ENCODE measurements around the gene LONP2.
"Not testable (repeated sequence)": the region's sequence is repeated elsewhere in the genome, so short reads cannot be mapped to it uniquely, and the experiment has no call there.

Gene LONP2

DNA sequence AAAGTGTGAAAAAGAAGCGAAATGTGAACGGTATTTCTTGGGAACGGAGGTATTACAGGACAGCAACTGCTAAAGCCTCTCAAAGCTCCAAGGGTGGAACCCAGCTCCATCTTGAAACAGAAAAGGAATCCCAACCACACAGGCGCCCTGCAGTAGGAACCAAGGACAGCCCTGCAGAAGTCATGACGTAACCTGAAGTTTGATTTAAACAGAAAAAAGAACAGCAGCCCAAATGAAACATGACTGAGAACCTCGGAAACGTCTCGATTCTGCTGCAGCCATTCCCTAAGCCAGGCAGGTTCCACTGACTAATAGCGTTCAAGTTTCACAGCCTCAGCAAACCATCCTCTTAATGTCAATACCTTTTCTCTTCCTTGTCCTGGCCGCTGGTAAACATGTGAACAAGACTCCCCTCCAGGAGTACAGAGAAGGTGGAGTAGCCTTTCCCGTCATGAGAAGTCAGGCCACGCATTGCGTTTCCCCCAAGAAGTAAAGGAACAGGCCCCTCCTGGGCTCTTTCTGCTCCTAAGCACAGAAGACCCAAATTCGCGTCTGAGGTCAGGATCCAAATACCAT is 121.0 kb downstream of the LONP2 start:
- no peak for DNase-seq (ENCODE audit: low read depth in 4 of 4, low spot score in 1 of 4)

GRCh38 chr16:48365601-48366164 is 121.6 kb downstream of the LONP2 start:
- DNase-seq (ENCODE audit: low read depth in 4 of 4, low spot score in 1 of 4), result peak in 3 of 4 experiments; percentile 48 to 80 (median 65)

DNA sequence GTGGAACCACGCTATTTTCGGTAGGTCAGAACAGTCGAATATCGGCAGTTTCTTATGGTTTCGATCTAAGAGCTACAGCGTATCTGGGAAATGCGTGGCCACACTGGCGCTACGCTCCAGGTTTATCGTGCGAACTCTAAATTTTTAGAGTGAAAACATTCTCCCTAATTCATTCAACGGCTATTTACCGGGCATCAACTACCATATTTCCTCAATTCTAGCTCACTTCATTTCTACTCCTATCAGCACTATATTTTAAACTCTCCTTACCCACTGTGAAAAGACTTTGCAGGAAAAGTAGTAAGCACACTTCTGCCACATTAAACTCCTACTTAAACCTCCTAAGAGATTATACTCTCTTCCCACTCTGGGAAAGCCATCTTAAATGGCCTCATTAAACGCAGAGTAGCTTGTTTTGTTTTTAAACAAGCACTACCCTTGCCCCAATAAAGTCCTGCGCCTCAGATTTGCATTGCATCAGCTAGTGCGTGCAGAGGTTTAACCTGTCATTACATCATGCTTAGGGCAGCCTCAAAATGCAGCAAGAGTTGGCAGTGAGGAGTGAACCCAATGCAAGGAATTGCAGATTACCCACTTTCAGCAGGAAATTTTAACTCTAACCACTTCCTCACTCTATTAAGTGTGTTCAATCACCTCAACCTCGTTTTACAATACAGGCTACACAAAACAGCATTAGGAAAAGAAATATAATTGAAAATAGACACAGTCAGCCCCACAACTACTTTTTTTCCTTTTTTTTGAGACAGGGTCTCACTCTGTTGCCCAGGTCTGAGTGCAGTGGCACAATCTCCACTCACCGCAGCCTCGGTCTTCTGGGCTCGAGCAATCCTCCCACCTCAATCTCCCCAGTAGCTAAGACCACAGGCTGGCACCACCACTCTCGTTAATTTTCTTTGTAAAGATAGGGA is 122.3 kb downstream of the LONP2 start:
- no peak for DNase-seq (ENCODE audit: low read depth in 4 of 4, low spot score in 1 of 4)

- no peak for DNase-seq (ENCODE audit: low read depth in 4 of 4, low spot score in 1 of 4)
Observed at GRCh38 chr16:48367441-48368049, 123.4 kb downstream of the LONP2 start.

- no peak for DNase-seq (ENCODE audit: low read depth in 4 of 4, low spot score in 1 of 4)
Observed at GRCh38 chr16:48369765-48370164, 125.7 kb downstream of the LONP2 start.

DNA sequence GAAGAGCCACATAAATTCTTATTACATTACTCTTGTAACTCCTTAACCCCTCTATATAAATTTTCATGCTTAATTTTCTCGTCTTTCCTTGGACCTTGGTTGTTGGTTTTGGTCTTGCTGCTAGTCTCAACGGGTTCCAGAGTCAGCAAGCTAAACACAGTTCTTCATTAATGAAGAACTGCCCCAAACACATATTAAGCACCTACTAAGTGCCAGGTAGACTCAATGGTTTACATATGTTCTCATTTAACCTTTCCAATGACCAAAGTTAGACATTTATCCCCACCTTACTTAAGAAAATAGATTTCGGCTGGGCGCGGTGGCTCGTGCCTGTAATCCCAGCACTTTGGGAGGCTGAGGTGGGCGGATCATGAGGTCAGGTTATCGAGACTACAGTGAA is 126.1 kb downstream of the LONP2 start:
- no peak for DNase-seq (ENCODE audit: low read depth in 4 of 4, low spot score in 1 of 4)

DNA sequence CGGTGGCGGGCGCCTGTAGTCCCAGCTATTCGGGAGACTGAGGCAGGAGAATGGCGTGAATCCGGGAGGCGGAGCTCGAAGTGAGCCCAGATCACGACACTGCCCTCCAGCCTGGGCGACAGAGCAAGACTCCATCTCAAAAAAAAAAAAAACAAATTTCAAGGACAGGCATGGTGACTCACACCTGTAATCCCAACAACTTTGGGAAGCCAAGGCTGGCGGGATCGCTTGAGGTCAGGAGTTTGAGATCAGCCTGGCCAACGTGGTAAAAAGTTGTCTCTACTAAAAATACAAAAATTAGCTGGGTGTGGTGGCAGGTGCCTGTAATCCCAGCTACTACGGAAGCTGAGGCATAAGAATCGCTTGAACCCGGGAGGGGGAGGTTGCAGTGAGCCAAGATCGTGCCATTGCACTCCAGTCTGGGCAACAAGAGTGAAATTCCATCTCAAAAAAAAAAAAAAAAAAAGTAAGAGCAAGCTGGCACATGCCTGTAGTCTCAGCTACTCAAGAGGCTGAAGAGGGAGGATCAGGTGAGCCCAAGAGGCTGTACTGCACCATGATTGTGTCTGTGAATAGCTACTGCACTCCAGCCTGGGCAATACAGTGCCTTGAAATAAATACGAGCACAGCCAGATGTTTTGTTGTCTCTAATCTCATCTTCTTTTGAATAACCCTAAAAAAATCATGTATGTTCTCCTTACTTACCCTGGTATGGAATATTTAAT is 126.7 kb downstream of the LONP2 start:
- not testable (repeated sequence) for DNase-seq (ENCODE audit: low read depth in 4 of 4, low spot score in 1 of 4)

DNA sequence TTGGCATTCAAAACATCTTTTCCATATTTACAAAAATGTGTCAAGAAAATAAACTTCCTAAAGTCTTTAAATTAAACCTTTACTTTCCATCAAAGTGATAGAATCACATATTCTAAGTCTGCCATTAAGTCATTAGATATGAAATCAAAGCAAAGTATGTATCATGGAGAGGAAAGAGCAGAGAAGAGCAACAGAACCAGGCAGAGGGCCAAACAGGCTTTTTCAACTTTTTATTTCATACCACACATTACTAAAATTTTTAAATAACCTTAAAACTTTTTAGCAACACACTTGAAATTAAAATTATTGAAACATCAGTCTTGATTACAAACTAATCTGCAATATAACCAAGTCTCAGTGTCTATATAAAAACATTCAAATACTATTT is 127.3 kb downstream of the LONP2 start:
- DNase-seq (ENCODE audit: low read depth in 4 of 4, low spot score in 1 of 4), result no peak

DNA sequence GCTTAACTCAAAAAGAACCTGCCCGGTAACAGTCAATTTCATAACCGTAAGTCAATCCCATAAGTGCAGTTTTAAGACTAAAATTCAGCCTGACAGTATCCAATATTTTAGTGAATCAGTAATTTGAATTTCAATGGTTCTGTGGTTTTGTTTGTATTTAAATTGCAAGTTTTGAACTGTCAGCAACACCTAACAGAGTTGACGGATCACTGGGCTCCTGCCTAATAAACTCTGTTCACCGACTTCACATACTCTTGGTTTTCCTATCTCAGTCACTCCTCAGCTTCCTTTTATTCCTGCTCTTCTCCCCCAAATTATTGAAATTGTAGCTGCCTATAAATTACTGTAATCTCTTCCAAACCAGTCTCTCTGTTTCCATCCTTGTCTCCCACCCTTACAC is 128.6 kb downstream of the LONP2 start:
- DNase-seq (ENCODE audit: low read depth in 4 of 4, low spot score in 1 of 4), result no peak

DNA sequence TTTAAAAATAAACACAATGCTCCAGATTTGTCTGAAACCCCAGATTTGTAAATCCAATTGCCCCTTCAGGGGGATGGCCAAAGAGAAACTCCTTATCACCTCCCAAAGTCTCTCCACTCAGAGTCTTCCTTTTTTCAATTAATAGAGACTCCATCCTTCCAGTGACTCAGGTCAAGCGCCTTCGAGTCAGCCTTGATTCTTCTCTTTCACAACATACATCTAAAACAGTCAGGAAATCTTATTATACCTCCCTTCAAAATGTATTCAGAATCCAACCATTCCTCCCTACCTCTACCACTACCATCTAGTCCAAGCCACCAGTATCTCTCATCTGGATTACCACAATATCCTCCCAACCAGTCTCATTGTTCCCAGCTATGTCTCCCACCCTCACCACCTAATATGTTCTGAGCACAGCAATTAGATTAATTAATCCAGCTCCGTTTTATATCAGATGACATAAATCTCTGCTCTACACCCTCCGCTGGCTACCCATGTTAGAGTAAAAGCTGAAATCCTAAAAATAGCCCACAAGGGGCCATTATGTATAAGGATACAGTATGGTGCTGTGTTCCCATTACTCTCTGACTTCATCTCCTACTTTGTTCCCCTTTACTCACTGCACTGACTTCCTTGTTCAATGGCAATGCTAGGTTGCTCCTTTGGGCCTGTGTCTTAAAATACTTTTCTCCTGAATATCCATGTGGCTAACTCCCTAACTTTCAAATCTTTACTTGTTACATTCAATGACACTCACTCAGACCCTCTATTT is 129.3 kb downstream of the LONP2 start:
- DNase-seq (ENCODE audit: low read depth in 4 of 4, low spot score in 1 of 4), result no peak

- no peak for DNase-seq (ENCODE audit: low read depth in 4 of 4, low spot score in 1 of 4)
Observed at GRCh38 chr16:48374255-48374654, 130.2 kb downstream of the LONP2 start.

DNA sequence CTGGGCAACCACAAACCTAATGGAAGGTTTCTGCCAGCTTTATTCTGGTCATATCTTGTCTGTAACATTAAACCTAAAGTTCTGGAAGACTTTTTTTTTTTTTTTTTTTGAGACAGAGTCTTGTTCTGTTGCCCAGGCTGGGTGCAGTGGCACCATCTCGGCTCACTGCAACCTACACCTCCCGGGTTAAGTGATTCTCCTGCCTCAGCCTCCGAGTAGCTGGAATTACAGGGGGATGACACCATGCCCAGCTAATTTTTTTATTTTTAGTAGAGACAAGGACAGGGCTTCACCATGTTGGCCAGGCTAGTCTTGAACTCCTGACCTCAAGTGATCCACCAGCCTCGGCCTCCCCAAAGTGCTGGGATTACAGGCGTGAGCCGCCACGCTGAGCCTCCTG is 133.2 kb downstream of the LONP2 start:
- not testable (repeated sequence) for DNase-seq (ENCODE audit: low read depth in 4 of 4, low spot score in 1 of 4)

DNA sequence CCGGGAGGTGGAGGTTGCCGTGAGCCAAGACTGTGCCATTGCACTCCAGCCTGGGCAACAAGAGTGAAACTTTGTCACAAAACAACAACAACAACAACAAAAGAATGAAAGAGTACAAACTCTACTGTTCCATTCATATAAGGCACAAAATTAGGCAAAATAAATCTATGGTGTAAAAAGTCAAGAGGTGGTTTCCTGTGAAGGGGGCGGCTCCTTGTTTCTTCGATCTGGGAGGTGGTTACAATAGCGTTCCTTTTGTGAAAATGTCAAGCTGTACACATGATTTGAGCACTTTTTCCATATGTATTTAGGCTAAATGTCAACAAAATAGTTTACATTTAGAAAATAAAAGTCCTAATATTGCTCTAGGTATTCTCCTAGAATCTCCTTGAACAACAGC is 134.2 kb downstream of the LONP2 start:
- DNase-seq (ENCODE audit: low read depth in 4 of 4, low spot score in 1 of 4), result no peak

DNA sequence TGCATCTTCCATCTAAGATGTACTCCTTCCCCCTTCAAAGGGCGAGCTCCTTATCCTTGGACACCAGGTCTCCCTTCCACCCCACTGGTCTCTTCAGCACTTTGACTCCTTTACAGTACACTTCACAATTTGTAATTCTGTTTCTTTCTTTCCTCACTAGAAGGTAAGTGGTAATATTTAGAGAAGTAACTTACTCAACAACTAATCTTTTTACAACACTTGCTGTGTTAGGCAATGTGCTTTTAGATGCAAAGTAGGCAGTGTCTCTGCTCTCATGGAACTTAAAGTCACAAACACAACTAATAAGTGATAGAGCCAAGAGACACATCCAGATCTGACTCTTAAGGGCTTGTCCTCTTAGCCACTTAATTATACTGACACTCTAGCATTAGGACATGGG is 134.7 kb downstream of the LONP2 start:
- no peak for DNase-seq (ENCODE audit: low read depth in 4 of 4, low spot score in 1 of 4)

GRCh38 chr16:48381201-48381600 is 137.1 kb downstream of the LONP2 start:
- DNase-seq (ENCODE audit: low read depth in 4 of 4, low spot score in 1 of 4), result no peak

GRCh38 chr16:48382131-48382530 is 138.0 kb downstream of the LONP2 start:
- no peak for DNase-seq (ENCODE audit: low read depth in 4 of 4, low spot score in 1 of 4)

DNA sequence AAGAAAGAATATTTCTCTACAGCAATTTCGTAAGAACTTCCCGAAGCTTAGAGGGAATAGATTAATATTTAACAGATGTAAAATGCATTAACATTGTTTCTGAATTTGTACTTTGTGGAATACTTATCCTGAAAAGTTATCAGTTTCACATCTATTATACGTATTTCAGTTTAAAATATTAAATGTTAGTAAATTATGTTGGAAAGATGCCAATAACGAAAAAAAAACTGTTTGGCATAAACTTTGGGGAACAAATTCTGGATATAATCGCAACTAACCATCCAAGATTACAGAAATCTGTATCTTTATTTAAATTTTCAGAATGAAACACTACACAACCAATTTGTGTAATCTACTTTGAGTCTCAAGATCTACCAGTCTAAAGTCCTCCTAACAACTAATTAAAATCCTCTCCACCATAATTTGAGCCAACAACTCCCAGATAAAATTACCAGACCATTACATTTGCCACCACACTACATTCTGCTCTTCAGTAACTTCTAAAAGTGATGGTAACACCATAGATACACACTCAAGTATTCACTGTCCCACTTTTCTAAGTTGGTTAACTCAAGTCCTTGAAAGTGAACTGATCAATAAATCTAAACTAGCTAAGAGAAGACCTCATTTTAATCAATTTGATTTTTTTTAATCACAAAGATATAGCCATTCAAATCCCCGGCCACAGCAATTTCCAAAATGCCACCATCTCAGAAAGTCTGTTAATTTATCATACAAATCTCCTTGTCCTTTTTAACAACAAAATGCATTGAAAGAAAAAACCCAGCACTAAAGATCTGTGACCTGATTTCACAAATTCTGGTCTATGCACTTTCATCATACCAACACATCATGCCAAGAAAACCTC is 139.1 kb downstream of the LONP2 start:
- DNase-seq (ENCODE audit: low read depth in 4 of 4, low spot score in 1 of 4), result no peak

- no peak for DNase-seq (ENCODE audit: low read depth in 4 of 4, low spot score in 1 of 4)
Observed at GRCh38 chr16:48383877-48384519, 139.9 kb downstream of the LONP2 start.

Measured in stimulated activated CD4-positive, alpha-beta T cell treated with anti-CD3 and anti-CD28 coated beads, Interleukin-1b, Interleukin-23, amount 100 ng/mL, for 24 hours (primary cell).